SW480 (cell line): ENCODE results near the gene HIGD1C.
A peak's percentile ranks its signal among the peaks of the same experiment; 100 is the strongest.
"Not testable (repeated sequence)": the region's sequence is repeated elsewhere in the genome, so short reads cannot be mapped to it uniquely, and the experiment has no call there.

ENCODE experiments used
- DNase-seq: peaks from one replicate; pipeline ENCODE4 v3.0.0-alpha.2; 2016; ENCODE audit warnings: low spot score

Gene HIGD1C

DNA sequence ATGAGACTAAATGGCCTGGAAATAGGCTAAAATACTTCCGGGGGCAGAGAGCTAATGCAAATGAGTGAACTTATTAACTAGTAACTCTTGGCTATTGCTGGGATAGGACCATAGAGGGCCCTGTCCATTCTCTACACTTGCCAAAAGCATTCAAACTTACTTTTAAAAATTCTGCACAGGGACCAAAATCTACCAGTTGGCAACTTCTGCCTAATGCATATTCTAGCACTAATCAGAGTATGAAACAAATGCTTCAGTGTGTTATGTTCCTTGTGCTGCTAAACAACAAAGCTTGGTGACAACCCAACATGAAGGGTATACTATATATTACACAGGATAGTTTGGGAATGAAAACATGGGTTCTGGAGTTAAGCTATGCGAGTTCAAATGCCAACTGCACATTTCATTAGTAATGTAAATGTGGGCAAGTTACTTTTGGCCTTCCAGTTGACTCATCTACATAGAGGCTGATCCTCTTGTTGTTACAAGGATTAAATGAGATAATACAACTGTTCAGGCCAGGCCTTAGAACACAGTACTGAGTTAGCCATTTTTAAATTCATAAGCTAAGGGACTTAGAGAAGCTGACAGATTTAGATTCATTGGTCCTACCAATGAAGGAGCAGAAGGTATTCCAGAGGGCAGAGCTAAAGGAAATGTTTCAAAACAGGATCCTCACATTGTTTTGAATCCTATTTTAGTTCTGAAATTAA is 32.4 kb downstream of the HIGD1C start:
- no peak for DNase-seq

DNA sequence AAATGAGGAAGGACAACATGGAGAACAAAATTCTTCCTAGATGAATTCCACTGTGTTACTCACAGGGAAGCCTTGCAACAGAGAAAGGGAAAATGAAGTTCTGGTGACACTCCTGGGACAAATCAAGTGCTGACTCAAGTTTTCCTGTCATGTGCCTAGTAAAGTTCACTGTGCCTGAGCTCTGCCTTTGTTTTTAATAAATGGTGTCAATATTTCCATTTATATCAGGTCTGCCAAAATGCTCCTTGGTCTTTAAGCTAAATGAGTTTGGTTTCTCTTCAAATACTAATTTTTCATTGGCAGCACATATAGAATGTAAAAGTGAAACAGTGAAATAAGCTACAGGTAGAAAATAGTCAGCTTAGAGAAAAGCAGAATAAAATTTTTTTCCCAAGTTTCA is 33.0 kb downstream of the HIGD1C start:
- DNase-seq = no peak

DNA sequence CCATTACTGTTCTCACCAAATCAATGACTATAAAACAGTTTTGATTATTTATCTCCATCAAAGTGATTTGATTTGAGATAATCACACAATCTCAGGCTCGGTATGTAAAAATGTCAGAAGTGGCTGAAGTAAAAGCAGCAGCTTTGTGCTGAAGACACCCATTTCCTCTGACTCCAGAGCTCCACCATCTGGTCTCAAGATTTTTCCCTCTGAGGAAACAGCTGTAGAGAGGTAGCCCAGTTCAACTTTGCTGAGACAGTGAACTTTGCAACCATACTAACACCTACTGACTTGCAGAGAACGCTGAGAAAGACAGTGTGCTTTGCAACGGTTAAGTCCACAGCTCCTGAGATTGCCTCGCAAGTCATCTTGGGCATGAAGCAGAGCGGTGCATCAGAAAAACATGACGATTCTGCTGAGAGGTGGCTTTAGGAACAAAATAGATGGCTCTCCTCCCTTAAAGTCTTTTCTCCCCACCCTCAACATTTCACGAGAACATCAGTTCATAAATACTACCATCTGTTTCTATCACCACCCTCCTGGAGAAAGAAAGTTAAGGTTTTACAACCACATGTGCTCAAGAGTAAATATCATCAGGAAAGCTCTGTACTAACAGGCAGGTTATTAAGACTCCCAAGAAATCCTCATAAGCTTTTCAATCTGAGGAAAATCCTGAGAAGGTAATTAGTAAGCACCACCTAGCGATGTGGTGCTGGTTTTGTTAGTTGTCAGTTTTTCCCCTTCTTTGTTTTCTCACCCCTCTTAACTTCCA is 34.8 kb downstream of the HIGD1C start:
- peak; percentile 40 for DNase-seq

DNA sequence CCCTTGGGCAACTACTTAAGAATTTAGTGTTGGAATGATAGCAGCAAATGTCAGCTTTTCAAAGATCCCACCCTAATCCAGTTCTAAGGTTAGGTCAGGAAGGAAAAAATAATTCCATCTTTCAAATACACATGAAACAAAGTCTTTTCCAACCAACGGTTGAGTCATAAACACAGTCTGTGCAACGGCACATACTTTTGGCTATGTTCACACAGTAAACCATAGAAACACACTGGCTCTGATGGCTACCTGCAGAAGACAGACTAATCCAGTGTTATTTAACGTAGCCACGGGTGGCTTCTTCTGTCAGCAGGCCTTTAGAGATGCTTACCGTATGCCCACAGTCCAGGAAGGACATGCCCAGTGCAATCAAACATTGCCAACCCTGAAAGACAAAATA is 35.7 kb downstream of the HIGD1C start:
- no peak for DNase-seq

DNA sequence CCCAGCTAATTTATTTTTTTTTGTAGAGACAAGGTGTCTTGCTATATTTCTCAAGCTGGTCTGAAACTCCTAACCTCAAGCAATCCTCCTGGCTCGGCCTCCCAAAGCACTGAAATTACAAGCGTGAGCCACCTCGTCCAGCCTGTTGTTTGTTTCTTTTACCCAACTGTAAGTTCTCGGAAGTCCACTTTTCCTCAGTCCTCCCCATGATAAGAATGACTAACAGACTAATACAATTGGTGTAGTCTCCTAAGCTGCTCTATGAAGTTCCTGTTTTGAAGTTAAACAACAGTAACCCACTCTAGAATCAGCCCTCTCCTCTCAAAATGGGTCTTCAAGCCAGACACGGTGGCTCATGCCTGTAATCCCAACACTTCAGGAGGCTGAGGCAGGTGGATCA is 36.5 kb downstream of the HIGD1C start:
- no peak for DNase-seq

DNA sequence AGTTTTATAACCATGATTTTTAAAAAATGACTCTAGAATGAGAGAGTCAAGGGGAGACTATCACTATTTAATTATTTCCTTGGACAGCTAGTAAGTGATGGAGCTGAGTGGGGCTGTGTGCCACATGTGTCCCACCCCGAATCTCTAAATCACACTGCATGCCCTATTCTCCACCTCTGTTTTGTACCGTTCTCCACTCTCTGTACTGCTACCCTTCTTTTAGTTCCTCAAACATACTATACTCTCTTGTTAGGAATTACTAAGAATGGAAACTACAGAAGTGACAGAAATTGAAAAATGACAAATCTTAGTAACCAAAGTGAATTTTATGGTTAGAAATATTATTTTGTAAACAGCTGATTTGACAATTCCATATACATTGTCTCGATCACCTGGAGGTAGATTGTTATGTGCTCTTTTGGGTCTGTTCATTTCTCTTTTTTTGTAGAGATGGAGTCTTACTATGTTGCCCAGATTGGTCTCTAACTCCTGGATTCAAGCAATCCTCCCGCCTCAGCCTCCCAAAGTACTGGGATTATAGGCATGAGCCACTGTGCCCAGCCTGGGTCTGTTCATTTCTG is 37.9 kb downstream of the HIGD1C start:
- DNase-seq = no peak

DNA sequence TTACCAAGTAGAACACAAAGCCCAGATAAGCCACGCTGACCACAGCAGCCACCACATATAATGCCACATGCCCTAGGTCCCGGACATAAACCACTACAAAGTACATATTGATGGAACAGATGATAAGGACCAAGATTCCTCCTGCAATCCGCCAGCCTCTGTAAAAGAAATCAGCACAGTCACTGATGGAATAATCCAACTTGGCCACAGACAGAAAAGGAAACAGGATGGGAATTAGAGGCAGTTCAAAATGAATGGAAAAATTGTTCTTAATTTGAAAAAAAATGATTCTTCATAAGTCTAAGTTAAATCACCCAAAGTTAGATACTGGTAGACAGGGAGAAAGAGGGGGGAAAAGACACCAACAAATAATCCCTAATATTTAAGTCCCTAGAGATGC is 38.4 kb downstream of the HIGD1C start:
- DNase-seq = no peak

DNA sequence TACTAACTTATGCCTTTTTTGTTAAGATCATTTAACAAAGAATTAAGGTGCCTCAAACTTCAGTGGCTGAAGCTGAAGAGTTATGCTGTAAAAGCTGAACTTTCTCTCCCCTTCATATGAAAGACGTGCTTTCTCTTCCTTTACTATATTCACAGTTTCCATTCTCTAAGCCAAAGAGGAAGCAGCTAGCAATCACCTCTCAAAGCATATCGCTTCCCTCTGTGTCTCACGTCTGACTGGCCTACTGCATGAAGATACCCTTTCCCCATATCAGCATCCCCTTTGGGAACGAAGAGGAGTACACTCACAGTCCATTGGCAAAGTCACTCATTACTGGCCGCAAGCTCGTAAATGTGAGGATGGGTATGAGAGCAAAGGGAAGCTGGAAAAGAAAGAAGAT is 38.9 kb downstream of the HIGD1C start:
- DNase-seq = no peak

DNA sequence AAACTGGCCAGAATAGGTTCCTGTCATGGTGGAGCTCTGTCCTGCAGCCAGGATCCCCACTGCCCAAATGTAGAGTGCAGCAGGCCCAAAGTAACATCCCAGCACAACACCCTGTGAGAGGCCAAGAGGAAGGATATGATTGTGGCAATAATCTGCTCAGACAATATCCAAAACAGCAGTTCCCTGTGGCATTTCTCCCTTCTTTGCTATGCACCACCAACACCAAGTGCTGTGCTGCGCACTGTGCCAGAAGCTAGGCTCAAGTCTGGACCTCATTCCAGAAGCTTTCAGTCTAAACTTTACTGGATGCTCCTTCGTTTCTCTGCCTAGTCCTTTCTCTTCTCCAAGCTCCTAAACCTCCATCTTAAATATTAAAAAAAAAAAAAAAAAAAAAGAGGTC is 40.5 kb downstream of the HIGD1C start:
- DNase-seq = no peak

DNA sequence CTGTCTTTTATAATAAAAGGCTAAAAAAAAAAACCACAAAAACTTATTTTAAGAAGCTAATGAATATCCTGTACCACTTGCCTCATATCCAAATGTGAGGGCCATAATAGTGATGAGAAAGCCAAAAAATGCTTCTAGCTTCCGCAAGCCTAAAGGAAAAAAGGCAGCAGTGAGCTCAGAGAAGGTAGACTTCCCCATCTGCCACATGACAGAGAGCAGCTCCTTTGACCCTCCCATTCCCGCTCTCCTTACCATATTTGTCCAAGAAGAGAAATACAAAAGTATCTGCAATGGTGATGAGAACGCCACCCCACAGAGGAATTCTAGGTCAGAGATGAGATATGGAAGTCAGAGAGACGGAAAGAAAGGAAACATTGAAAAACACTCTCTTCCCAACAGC is 46.7 kb downstream of the HIGD1C start:
- no peak for DNase-seq

DNA sequence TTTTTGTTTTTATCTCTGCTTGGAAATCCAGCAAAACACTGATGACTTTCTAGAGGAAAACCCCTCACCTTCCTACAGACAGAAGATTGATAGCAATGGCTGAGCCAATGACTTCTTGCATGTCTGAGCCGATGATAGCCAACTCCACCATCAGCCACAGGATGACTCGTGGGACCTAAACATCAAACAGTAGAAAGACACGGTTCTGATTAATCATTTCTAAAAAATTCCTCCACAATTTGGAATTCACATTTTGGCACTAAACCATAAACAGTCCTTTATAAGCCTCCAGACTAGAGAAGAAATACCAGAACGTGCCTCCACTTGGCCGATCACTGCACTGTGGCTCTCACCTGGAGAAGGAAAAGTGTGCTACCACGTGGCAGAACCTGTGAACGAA is 47.9 kb downstream of the HIGD1C start:
- DNase-seq = no peak

DNA sequence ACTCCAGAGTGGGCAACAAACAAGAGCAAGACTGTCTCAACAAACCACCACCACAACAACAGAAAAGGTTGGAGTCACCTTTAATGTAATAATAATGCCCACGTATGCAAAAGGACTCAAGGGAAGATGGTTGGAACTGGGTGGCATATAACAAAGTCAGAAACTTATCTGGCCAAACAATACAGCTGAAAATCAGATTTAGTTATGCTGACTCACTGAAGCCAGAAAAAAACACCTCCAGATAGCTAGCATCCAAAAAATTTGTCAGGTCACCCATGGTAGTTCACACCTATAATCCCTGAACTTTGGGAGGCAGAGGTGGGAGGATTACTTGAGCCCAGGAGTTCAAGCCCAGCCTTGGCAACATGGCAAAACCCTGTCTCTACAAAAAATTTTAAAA is 49.5 kb downstream of the HIGD1C start:
- DNase-seq = no peak

DNA sequence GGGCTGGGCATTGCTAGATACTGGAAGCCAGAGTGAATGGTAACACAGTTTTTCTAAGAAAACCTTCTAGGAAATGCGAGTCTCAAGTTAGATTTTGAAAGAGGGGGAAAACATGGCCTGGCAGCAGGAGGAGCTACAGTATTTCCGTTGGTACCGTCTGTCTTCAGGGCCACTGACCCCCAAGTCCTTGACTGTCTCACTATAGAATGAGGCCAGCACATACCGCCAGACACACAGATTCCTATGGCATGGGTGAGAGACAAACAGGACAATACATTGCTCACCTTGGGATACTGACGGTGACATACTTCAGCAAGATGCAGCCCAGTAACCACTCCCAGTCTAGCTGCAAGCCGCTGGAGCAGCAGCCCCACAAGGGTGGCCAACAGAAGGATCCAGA is 52.2 kb downstream of the HIGD1C start:
- DNase-seq = no peak

DNA sequence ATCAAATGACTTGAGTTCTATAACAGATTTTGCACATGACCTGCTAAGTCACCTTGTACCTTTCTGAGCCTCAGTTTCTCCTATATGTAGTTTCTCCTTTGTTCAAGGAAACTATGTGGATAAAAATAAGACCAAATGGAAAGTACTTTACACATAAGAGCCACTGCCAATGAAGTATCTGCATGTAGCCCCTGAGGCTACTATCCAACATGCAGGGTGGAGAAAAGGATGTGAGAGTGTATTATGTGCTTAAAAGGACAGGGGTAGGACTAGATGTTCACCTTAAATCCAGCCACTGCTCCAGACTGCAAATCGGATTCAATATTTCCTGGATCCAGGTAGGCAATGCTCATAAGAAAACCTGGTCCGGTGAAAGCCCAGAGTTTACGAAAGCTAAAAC is 52.7 kb downstream of the HIGD1C start:
- DNase-seq = no peak

DNA sequence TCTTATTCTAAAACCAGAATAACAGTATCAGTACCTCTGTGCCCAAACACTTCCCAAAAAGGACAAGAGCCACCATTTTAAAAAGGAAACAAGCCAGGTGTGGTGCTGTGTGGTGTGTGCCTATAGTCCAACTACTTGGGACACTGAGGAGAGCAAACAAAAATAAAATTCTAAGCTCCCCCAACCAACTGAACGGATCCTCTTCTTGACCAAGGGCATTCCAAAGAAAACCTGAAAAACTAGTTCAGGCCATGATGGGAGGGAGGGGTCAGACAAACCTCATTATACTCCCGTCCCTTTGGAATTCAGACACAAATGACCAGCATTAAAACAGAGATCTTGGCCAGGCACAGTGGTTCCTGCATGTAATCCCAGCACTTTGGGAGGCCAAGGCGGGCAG is 53.3 kb downstream of the HIGD1C start:
- no peak for DNase-seq

DNA sequence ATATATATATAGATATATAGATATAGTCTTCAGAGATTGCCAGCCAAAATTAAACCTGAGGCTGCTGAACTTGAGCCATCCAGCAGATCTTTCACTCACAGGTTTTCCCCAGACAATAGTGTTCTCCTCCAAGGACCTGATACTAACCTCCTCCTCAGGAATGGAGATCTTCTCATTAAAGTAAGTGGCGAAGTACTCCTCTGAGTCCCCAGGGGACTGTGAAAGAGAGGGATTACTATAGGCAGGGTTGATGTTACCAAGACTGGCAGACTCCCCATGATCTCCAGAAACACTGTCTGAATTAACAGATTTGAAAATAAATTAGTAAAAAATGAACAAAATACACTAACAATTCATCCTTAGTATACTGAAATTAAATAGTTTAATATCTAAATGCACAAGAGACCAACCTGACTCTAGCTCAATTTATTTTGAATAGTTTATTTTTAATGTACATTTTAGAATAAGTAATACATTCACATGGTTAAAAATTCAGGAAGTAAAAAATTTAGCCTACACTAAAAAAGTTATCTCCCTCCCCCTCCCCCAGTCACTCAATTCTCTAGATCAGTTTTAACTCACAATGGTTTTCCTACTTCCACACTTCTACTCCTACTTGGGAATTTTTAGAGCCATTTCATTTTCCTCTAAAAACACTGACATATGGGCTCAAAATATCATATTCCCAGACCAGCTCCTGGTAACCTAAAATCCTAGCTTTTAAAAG is 56.1 kb downstream of the HIGD1C start:
- DNase-seq = no peak

DNA sequence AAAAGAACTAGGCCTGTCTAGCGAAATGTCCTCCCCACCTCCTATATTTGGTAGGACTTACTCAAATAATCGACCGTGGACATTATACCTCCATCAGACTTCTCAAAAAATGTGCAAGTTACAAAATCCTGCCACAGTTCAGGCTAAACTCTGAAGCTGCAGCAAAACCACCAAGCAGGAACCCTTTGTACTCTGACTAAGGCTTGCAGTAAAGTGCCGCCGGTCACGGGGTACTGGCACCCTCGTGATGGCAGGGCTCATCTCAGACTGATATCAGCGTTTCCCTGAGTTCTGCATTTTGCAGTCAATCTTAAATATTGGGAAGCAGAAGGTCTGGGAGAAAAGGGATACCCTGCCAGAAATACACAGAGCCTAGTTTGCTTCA is 56.7 kb downstream of the HIGD1C start:
- DNase-seq = no peak

DNA sequence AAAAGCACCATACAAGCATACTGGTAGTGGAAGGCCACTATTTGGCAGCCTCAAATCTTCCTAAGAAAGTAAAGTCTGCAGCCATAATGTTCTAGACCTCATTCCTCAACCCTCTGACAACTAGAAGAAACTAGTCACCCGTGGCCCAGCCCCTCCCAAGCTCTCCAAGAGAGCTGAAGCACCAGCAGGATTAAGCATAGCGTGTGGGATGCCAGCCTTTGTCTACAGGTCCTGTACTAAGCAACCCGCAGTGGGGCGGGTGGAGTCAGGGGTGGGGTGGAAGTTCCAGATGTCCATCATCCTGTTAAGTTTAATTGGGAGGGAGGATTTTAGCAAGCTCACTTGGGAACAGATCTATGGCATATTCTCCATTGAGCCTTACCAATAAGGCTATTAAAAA is 59.6 kb downstream of the HIGD1C start:
- DNase-seq = no peak

DNA sequence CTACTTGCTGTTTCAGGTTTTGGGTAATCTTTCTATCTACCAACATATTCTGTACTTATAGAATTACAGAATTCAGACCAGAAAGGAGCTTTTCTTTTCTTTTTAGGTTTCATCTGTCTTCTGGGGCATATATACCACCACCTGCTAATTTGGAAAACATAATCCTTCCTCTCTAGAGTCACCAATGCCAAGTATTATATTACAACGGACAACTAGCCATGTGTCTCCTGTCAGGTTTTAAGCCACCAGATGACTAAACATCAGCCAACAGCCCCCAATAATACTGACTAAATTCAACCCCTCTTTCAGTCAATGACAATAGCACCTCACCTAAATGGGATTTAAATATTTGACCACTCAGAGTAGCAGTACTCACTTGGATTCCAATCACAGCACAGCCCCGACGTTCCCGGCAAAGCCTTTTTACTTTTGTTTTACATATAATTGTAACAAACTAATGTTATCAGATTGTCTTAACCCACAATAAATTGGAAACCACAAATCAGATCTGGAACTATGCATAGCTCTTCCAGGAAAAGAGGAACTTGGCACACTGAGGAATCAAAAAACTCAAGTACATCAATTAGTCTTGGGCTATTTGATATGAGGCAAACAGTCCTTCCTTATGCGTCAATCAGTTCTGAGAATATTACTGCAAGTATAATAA is 60.4 kb downstream of the HIGD1C start:
- DNase-seq = no peak

DNA sequence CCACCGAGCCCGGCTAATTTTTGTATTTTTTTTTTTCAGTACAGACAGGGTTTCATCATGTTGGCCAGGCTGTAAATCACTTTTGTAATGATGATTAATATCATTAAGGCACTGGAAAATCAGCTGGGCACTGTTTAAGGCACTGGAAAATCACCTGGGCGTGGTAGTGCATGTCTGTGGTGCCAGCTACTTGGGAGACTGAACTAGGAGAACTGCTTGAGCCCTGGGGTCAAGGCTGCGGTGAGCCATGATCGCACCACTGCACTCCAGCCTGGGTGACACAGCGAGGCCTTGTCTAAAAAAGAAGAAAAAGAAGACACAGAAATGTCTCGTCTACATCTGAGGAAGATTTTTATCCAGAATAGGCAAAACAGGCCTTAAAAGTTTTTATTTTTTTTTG is 61.1 kb downstream of the HIGD1C start:
- DNase-seq = no peak

DNA sequence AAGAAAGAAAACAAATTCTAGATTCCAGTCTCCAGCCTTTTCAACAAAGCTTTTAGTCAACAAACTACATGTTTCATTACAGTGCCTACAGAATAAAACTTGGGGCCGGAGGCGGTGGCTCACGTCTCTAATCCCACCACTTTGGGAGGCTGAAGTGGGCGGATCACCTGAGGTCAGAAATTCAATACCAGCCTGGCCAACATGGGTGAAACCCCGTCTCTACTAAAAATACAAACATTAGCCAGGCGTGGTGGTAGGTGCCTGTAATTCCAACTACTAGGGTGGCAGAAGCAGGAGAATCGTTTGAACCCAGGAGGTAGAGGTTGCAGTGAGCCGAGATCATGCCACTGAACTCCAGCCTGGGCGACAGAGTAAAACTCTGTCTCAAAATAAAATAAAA is 62.1 kb downstream of the HIGD1C start:
- not testable (repeated sequence) for DNase-seq

DNA sequence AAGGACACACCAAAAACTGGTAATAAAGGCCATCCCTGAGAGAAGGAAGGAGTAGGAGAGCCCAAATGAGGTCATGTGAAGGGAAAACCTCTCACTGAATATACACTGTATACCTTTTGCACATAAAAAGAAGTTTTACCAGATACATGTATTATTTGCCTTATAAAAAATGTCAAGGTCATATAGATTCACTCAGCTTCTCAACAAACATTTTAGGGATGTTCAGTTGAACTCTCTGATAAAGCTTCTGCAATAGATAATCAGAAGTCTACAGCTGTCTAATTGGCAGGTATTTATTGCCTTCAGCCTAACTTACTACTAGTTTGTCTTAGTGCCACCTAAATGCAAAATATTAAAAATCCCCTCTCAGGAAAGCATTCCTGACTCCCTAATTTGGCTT is 65.1 kb downstream of the HIGD1C start:
- DNase-seq = no peak
